ENCODE measurements around the gene HSPA9.

HSPA9 gene

GRCh38 chr5:138580777-138581176, 5.6 kb upstream of the HSPA9 start:
- TF ChIP-seq CTCF (conservative IDR thresholded peaks at IDR 0.05; ENCODE audit: control insufficient read depth, insufficient read depth, low read depth, low read length): no peak
- no peak overlapping the region for H3K4me3 ChIP-seq (ENCODE audit: control insufficient read depth, low read depth, low read length)
- DNase-seq (ENCODE audit: low read depth): no peak

GRCh38 chr5:138580001-138580400, 4.8 kb upstream of the HSPA9 start:
- H3K4me3 ChIP-seq (ENCODE audit: control insufficient read depth, low read depth, low read length): no peak overlapping the region
- TF ChIP-seq CTCF (conservative IDR thresholded peaks at IDR 0.05; ENCODE audit: control insufficient read depth, insufficient read depth, low read depth, low read length): no peak
- DNase-seq (ENCODE audit: low read depth): no peak

GRCh38 chr5:138579517-138579863, 4.3 kb upstream of the HSPA9 start:
- DNase-seq (ENCODE audit: low read depth): no peak
- no peak for TF ChIP-seq CTCF (conservative IDR thresholded peaks at IDR 0.05; ENCODE audit: control insufficient read depth, insufficient read depth, low read depth, low read length)
- no peak overlapping the region for H3K4me3 ChIP-seq (ENCODE audit: control insufficient read depth, low read depth, low read length)

- no peak for DNase-seq (ENCODE audit: low read depth)
- no peak overlapping the region for H3K4me3 ChIP-seq (ENCODE audit: control insufficient read depth, low read depth, low read length)
- no peak for TF ChIP-seq CTCF (conservative IDR thresholded peaks at IDR 0.05; ENCODE audit: control insufficient read depth, insufficient read depth, low read depth, low read length)
Observed at GRCh38 chr5:138577452-138577851, 2.3 kb upstream of the HSPA9 start.

GRCh38 chr5:138574744-138575193, 432 bp downstream of the HSPA9 start:
- TF ChIP-seq CTCF (conservative IDR thresholded peaks at IDR 0.05; ENCODE audit: control insufficient read depth, insufficient read depth, low read depth, low read length): no peak
- H3K4me3 ChIP-seq (ENCODE audit: control insufficient read depth, low read depth, low read length): peak overlapping the region; percentile 98
- DNase-seq (ENCODE audit: low read depth): peak; percentile 39

- no peak for TF ChIP-seq CTCF (conservative IDR thresholded peaks at IDR 0.05; ENCODE audit: control insufficient read depth, insufficient read depth, low read depth, low read length)
- peak; percentile 52 for DNase-seq (ENCODE audit: low read depth)
- H3K4me3 ChIP-seq (ENCODE audit: control insufficient read depth, low read depth, low read length): peak overlapping the region; percentile 98
Observed at GRCh38 chr5:138573949-138574670, 1.1 kb downstream of the HSPA9 start.

Measured in fibroblast of mammary gland (primary cell).